Mesothelial cell of epicardium (in vitro differentiated cells): Measurements from ENCODE around the gene CCNQ. TPM values are rescaled to one million over a fixed set of nuclear protein-coding genes. Genes with fewer than 3 reads are reported as not detected.

Source experiments
- DNase-seq, 2 experiments: peaks; one replicate each; pipeline ENCODE4 v3.0.0; 2021; ENCODE audit warnings: low spot score in 2 of 2; ENCODE audit not compliant: unreplicated experiment in 2 of 2
- H3K27ac Mint-ChIP-seq: 2 replicates; pipeline ENCODE4 v1.8.0; 2021; ENCODE audit warnings: mixed read lengths
- H3K27me3 Mint-ChIP-seq: 2 replicates; pipeline ENCODE4 v1.8.0; 2021; ENCODE audit warnings: low read depth, mixed read lengths
- H3K36me3 Mint-ChIP-seq: 2 replicates; pipeline ENCODE4 v1.8.0; 2021; ENCODE audit warnings: mixed read lengths
- H3K4me1 Mint-ChIP-seq: 2 replicates; pipeline ENCODE4 v1.8.0; 2021; ENCODE audit warnings: mixed read lengths
- H3K4me3 Mint-ChIP-seq: 2 replicates; pipeline ENCODE4 v1.8.0; 2021; ENCODE audit warnings: mild to moderate bottlenecking, moderate library complexity, mixed read lengths
- H3K9me3 Mint-ChIP-seq: 2 replicates; pipeline ENCODE4 v1.8.0; 2021; ENCODE audit warnings: mixed read lengths
- total RNA-seq: library from RNA; stranded (reverse); gene quantifications from 3 replicates; pipeline ENCODE4 v1.2.1, GENCODE V29; 2021
- TF ChIP-seq, protein P1 (sequence below): fragments of 200-600 bp; sonication (generic); IDR thresholded peaks from one replicate; pipeline ENCODE4 v1.5.0; 2021; ENCODE audit warnings: antibody characterized with exemption; ENCODE audit not compliant: unreplicated experiment

The CCNQ gene
- total RNA-seq, 1 donor from 2014 or later, result 17.3 TPM

- Mint-ChIP-seq H3K27ac (no peak overlapping the region), H3K27me3 (peaks cover 66% of the 10 kb centered on the region), H3K9me3 (peaks cover 27% of the 10 kb centered on the region)
These were observed 12.6 kb upstream of the CCNQ start for GRCh38 chrX:153611298-153612095.

DNA sequence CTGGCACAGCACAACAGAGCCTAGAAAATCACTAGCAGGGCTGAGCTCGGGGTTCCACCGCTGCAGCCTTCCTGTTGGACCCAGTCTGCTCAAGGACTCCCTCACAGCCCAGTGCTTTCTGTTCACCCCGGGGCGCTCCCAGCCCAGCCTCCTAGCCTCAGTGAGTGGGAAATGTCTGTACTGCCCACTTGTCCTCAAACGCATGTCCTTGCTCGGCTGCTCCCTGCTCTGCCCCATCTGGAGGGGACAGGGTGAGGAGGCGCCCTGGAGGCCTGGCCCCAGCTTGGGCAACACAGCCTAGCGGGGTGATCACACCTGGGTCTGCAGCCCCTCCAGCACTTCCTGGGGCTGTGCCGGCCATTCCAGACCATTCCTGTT is 11.9 kb upstream of the CCNQ start:
- Mint-ChIP-seq H3K9me3 (peaks cover 27% of the 10 kb centered on the region), H3K4me3 (peak overlapping the region; percentile 56), H3K4me1 (peaks cover 2% of the 10 kb centered on the region), H3K27ac (no peak overlapping the region), H3K36me3 (no peaks in the 10 kb centered on the region), H3K27me3 (peaks cover 65% of the 10 kb centered on the region)
- TF ChIP-seq, protein P1, sequence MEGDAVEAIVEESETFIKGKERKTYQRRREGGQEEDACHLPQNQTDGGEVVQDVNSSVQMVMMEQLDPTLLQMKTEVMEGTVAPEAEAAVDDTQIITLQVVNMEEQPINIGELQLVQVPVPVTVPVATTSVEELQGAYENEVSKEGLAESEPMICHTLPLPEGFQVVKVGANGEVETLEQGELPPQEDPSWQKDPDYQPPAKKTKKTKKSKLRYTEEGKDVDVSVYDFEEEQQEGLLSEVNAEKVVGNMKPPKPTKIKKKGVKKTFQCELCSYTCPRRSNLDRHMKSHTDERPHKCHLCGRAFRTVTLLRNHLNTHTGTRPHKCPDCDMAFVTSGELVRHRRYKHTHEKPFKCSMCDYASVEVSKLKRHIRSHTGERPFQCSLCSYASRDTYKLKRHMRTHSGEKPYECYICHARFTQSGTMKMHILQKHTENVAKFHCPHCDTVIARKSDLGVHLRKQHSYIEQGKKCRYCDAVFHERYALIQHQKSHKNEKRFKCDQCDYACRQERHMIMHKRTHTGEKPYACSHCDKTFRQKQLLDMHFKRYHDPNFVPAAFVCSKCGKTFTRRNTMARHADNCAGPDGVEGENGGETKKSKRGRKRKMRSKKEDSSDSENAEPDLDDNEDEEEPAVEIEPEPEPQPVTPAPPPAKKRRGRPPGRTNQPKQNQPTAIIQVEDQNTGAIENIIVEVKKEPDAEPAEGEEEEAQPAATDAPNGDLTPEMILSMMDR, result no peak
- no peak for DNase-seq

More at GRCh38 chrX:153611298-153612095, 12.6 kb upstream of the CCNQ start:
- peaks cover 2% of the 10 kb centered on the region for H3K4me1 Mint-ChIP-seq
- H3K4me3 Mint-ChIP-seq, result no peak overlapping the region
- DNase-seq, result no peak
- H3K36me3 Mint-ChIP-seq, result no peaks in the 10 kb centered on the region
- TF ChIP-seq, protein P1, result no peak

GRCh38 chrX:153609917-153610835 is 11.2 kb upstream of the CCNQ start:
- peaks cover 2% of the 10 kb centered on the region for H3K4me1 Mint-ChIP-seq
- H3K36me3 Mint-ChIP-seq, result no peaks in the 10 kb centered on the region
- H3K27ac Mint-ChIP-seq, result no peak overlapping the region
- H3K4me3 Mint-ChIP-seq, result peak overlapping the region; percentile 56
- peaks cover 23% of the 10 kb centered on the region for H3K9me3 Mint-ChIP-seq
- TF ChIP-seq, protein P1, result peak; percentile 78
- peak; percentile 57 to 85 for DNase-seq
- peaks cover 61% of the 10 kb centered on the region for H3K27me3 Mint-ChIP-seq

GRCh38 chrX:153608806-153609205 is 9.9 kb upstream of the CCNQ start:
- H3K4me3 Mint-ChIP-seq, result no peak overlapping the region
- no peak for DNase-seq
- H3K4me1 Mint-ChIP-seq, result peaks cover 2% of the 10 kb centered on the region
- H3K9me3 Mint-ChIP-seq, result peaks cover 20% of the 10 kb centered on the region
- TF ChIP-seq, protein P1, result no peak
- no peaks in the 10 kb centered on the region for H3K36me3 Mint-ChIP-seq
- no peak overlapping the region for H3K27ac Mint-ChIP-seq
- peaks cover 47% of the 10 kb centered on the region for H3K27me3 Mint-ChIP-seq

DNA sequence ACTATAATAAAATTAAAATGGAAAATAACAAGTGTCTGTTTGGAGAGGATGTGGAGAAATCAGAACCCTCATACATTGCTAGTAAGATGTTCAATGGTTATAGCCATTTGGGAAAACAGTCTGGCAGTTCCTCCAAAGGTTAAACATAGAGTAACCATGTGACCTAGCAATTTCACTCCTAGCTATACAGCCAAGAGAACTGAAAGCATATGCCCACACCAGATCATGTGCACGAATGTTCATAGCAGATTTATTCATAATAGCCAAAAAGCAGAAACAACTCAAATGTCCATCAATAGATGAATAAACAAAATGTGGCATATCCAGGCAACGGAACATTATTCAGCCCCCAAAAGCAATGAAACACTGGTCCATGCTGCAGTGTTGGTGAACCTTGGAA is 9.4 kb upstream of the CCNQ start:
- Mint-ChIP-seq H3K9me3 (peaks cover 16% of the 10 kb centered on the region), H3K36me3 (no peaks in the 10 kb centered on the region), H3K27me3 (peaks cover 45% of the 10 kb centered on the region), H3K27ac (no peak overlapping the region), H3K4me3 (no peak overlapping the region), H3K4me1 (peaks cover 2% of the 10 kb centered on the region)
- TF ChIP-seq, protein P1, result no peak
- DNase-seq, result no peak
